Spleen (tissue), 11 donors: Measurements from ENCODE around the gene CRYGN. TPM values are rescaled to one million over a fixed set of nuclear protein-coding genes. Genes with fewer than 3 reads are reported as not detected.
A peak's percentile ranks its signal among the peaks of the same experiment; 100 is the strongest.

Experiments used
- DNase-seq: peaks from one replicate; pipeline ENCODE4 v3.0.0-alpha.2; 2020
- H3K27ac ChIP-seq, 8 donors: fragments of 200-600 bp; sonication (generic) in 7 of 8; 1 replicate in 4 of 8; 2 replicates in 4 of 8; pipeline versions ENCODE4 v1.5.0 to v1.8.0; 2016 to 2021; ENCODE audit warnings: inconsistent platforms in 4 of 8, mild to moderate bottlenecking in 4 of 8, moderate library complexity in 1 of 8
- H3K27me3 ChIP-seq, 7 donors: fragments of 200-600 bp; sonication (generic) in 6 of 7; replicated peaks in 1 of 7; 1 replicate in 4 of 7; 2 replicates in 3 of 7; pipeline versions ENCODE4 v1.5.0 to v1.8.0; 2016 to 2021; ENCODE audit warnings: inconsistent platforms in 3 of 7, mild to moderate bottlenecking in 1 of 7
- H3K36me3 ChIP-seq, 6 donors: fragments of 200-600 bp; sonication (generic) in 5 of 6; 1 replicate in 4 of 6; 2 replicates in 2 of 6; pipeline versions ENCODE4 v1.5.0 to v1.8.0; 2016 to 2021; ENCODE audit warnings: inconsistent platforms in 2 of 6
- H3K4me1 ChIP-seq, 6 donors: fragments of 200-600 bp; sonication (generic) in 5 of 6; 1 replicate in 3 of 6; 2 replicates in 3 of 6; pipeline versions ENCODE4 v1.5.0 to v1.8.0; 2016 to 2021; ENCODE audit warnings: inconsistent platforms in 3 of 6
- H3K4me3 ChIP-seq, 8 donors: fragments of 200-600 bp; sonication (generic) in 7 of 8; 1 replicate in 4 of 8; 2 replicates in 4 of 8; pipeline versions ENCODE4 v1.5.0 to v1.8.0; 2016 to 2021; ENCODE audit warnings: inconsistent platforms in 4 of 8, mild to moderate bottlenecking in 4 of 8, moderate library complexity in 2 of 8
- H3K9me3 ChIP-seq, 8 donors: fragments of 200-600 bp; sonication (generic) in 7 of 8; 1 replicate in 4 of 8; 2 replicates in 4 of 8; pipeline versions ENCODE4 v1.5.0 to v1.8.0; 2016 to 2021; ENCODE audit warnings: inconsistent platforms in 4 of 8
- POLR2A ChIP-seq, 3 donors: fragments of 450-650 bp; IDR thresholded peaks; one replicate each; pipeline ENCODE4 v1.5.1; 2017; ENCODE audit warnings: antibody characterized with exemption in 3 of 3, mild to moderate bottlenecking in 1 of 3
- POLR2AphosphoS5 ChIP-seq, 3 donors: sonication (generic); formaldehyde crosslinking; IDR thresholded peaks; one replicate each; pipeline ENCODE4 v1.5.1; 2017; ENCODE audit warnings: antibody characterized with exemption in 3 of 3
- WGBS, 5 donors: extraction: QIAGEN DNeasy Blood & Tissue Kit in 3 of 5; methylation state at CpG; one replicate each; pipeline versions ENCODE4 v1.1.5 to v1.1.7; 2013 to 2018; 5-methylcytosine and 5-hydroxymethylcytosine counted together
- intact Hi-C: fragments of 100-400 bp; cut with DNase I; formaldehyde crosslinking; loops from one replicate; pipeline ENCODE4 v1.15.0; 2023; ENCODE audit warnings: low total_unique reads
- polyA plus RNA-seq, 3 donors: library from polyadenylated mRNA; stranded (reverse); fragments of 200-250 nt; gene quantifications; one replicate each; pipeline ENCODE4 v1.2.1, GENCODE V29; 2013
- total RNA-seq, 7 donors: library from RNA; depleted of rRNA in 3 of 7; stranded (reverse); fragments of >200 nt in 3 of 7; fragmentation: NEBNext Ultra II Directional in 4 of 7; extraction: Animal tissue kit (Norgen Biotek cat#: 25700) in 4 of 7; gene quantifications; one replicate each; pipeline versions ENCODE4 v1.1.0 to v1.2.1, GENCODE V29; 2016 to 2021
- TF ChIP-seq, protein P1 (sequence below), 11 experiments: fragments of 200-600 bp in 7 of 11; fragments of 450-650 bp in 4 of 11; sonication (generic) in 4 of 11; IDR thresholded peaks in 8 of 11; conservative IDR thresholded peaks in 3 of 11; 1 replicate in 7 of 11; 2 replicates in 4 of 11; pipeline versions ENCODE4 v1.4.0 to v1.8.0; 2016 to 2021; ENCODE audit warnings: antibody characterized with exemption in 11 of 11, inconsistent platforms in 4 of 11, mild to moderate bottlenecking in 1 of 11
- donor health status: healthy with polysubstance abuse.
- donor health status: DM: no; HTN: no; CAD: no; lungs with moderate emphysema.
- donor health status: DM: no; HTN: no; CAD: no.
- donor health status: Bipolar disorder and iron deficiency.
- donor health status: healthy.
- donor health status: DM: no; HTN: no; CAD: no.
- donor health status: DM: yes; HTN: yes; CAD: no.

The CRYGN gene
- total and polyA plus RNA-seq, 10 donors = 0.17 to 2.5 (median 0.32) TPM; not detected in 1

GRCh38 chr7:151431281-151431767 lies 8.6 kb downstream of the CRYGN start:
- peaks cover 14 to 75% (median 42%) of the 10 kb centered on the region in 6 donors for H3K4me1 ChIP-seq
- no peaks in the 10 kb centered on the region for H3K36me3 ChIP-seq
- H3K4me3 ChIP-seq = no peak overlapping the region
- intact Hi-C loops = no loop called here
- no peaks in the 10 kb centered on the region for H3K9me3 ChIP-seq
- TF ChIP-seq POLR2AphosphoS5 (IDR thresholded peaks at IDR 0.05) = no peak
- TF ChIP-seq, protein P1, sequence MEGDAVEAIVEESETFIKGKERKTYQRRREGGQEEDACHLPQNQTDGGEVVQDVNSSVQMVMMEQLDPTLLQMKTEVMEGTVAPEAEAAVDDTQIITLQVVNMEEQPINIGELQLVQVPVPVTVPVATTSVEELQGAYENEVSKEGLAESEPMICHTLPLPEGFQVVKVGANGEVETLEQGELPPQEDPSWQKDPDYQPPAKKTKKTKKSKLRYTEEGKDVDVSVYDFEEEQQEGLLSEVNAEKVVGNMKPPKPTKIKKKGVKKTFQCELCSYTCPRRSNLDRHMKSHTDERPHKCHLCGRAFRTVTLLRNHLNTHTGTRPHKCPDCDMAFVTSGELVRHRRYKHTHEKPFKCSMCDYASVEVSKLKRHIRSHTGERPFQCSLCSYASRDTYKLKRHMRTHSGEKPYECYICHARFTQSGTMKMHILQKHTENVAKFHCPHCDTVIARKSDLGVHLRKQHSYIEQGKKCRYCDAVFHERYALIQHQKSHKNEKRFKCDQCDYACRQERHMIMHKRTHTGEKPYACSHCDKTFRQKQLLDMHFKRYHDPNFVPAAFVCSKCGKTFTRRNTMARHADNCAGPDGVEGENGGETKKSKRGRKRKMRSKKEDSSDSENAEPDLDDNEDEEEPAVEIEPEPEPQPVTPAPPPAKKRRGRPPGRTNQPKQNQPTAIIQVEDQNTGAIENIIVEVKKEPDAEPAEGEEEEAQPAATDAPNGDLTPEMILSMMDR (IDR thresholded peaks at IDR 0.05 in 8 of 11, conservative IDR thresholded peaks at IDR 0.05 in 3 of 11) = no peak
- no peak for TF ChIP-seq POLR2A (IDR thresholded peaks at IDR 0.05)
- H3K27ac ChIP-seq = peak overlapping the region in 4 of 8 donors; percentile 21 to 79 (median 70)
- 89 to 100% (median 92%) methylated on average over 4 to 13 of the region's 13 CpGs for WGBS, 5 donors
- peaks cover 0 to 10% (median 0%) of the 10 kb centered on the region in 7 donors for H3K27me3 ChIP-seq
- peak; percentile 50 for DNase-seq

DNA sequence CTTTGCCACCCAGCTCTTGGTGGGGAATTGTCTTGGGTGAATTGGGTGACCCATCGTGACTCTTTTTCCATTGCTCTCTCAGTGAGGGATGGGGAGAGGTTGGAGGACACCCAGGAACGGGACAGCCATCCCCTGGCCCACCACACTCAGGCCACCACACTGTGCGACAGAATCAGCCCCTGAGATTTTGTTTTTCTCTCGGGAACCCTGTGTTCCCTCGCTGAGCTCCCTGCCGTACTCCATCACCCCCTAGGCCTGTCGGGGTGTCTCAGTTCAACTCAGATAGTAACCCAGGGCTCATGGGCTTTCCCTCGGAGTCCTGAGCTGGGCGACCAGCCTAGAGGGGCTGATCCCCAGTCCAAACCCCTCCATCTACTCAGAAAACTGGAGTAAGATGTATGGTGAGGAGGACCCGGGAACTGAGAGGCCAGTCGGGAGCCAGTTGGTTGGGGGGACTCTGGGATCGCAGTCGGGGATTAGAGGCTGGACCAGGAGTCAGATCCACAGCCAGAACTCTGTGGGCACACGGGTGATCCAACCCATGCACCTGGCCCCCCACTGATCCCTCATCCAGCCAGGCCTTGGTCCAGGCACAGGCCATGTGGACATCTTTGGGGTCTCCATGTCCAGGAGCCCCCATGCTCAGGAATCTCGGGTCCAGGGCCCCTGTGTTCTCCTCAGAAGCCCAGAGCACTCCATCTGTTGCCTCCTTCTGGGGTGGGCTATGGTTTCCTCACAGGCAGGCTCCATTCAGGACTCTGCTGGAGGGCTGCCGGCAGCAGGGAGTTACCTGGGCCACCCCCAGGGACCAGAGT lies 9.3 kb downstream of the CRYGN start:
- intact Hi-C loops = no loop called here
- H3K9me3 ChIP-seq = no peaks in the 10 kb centered on the region
- DNase-seq = peak; percentile 52
- H3K36me3 ChIP-seq = no peaks in the 10 kb centered on the region
- H3K27ac ChIP-seq = peak overlapping the region in 6 of 8 donors; percentile 35 to 79 (median 66)
- 87 to 93% (median 89%) methylated on average over 15 to 16 of the region's 16 CpGs for WGBS, 5 donors
- TF ChIP-seq, protein P1 (IDR thresholded peaks at IDR 0.05 in 8 of 11, conservative IDR thresholded peaks at IDR 0.05 in 3 of 11) = no peak
- no peak for TF ChIP-seq POLR2A (IDR thresholded peaks at IDR 0.05)
- no peak for TF ChIP-seq POLR2AphosphoS5 (IDR thresholded peaks at IDR 0.05)
- H3K27me3 ChIP-seq = peaks cover 0 to 10% (median 0%) of the 10 kb centered on the region in 7 donors
- no peak overlapping the region for H3K4me3 ChIP-seq
- peaks cover 14 to 78% (median 42%) of the 10 kb centered on the region in 6 donors for H3K4me1 ChIP-seq

DNA sequence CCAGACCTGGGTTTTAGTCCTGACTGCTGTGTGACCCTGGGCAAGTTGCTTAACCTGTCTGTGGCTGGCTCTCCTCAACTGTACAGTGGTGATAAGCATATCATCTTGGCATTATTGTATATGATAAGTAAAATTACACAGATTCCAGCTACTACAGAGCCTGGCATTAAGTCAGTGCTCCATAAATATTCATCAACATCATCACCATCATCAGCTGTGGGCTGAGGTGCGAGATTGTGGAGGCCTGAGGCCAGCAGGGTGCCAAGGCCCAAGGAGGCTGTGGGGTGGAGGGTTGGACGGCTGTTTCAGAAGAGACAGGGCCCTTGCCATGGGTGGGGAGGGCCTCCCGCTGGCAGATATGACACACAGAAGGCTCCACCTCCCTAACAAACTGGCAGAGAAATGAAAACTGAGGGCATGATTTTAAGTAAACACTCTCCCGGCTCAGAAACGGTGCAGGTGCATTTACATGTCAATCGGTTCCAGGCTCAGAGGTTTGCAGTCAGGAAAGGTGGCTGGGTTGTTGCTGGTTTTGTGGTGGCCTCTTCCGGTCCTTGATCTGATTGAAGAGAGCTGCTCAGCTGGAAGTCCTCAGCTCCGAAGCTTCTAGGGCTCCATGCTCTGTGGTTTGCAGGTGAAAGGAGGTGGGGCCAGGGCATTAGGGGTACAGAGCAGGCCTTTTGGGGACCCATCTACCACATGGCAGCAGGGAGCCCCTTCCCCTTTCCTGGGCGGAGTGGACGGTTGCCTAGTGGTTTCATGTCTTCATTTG lies 10.2 kb downstream of the CRYGN start:
- no peaks in the 10 kb centered on the region for H3K36me3 ChIP-seq
- 18 to 35% (median 22%) methylated on average over 8 to 10 of the region's 10 CpGs for WGBS, 5 donors
- intact Hi-C loops = no loop called here
- H3K27ac ChIP-seq = peak overlapping the region in 7 of 8 donors; percentile 11 to 79 (median 65)
- no peak overlapping the region for H3K4me3 ChIP-seq
- TF ChIP-seq POLR2A (IDR thresholded peaks at IDR 0.05) = no peak
- peak in 1 of 3 donors; percentile 8 for TF ChIP-seq POLR2AphosphoS5 (IDR thresholded peaks at IDR 0.05)
- DNase-seq = peak; percentile 74
- peaks cover 14 to 78% (median 42%) of the 10 kb centered on the region in 6 donors for H3K4me1 ChIP-seq
- H3K27me3 ChIP-seq = peaks cover 0 to 10% (median 0%) of the 10 kb centered on the region in 7 donors
- no peaks in the 10 kb centered on the region for H3K9me3 ChIP-seq

GRCh38 chr7:151429237-151429559 lies 10.7 kb downstream of the CRYGN start:
- DNase-seq = peak; percentile 39
- TF ChIP-seq, protein P1 (IDR thresholded peaks at IDR 0.05 in 8 of 11, conservative IDR thresholded peaks at IDR 0.05 in 3 of 11) = no peak
- no peak for TF ChIP-seq POLR2A (IDR thresholded peaks at IDR 0.05)
- TF ChIP-seq POLR2AphosphoS5 (IDR thresholded peaks at IDR 0.05) = no peak
- intact Hi-C loops = no loop called here
- Histone ChIP-seq H3K27ac (peak overlapping the region in 7 of 8 donors; percentile 11 to 79 (median 65)), H3K4me3 (no peak overlapping the region), H3K27me3 (peaks cover 0 to 10% (median 0%) of the 10 kb centered on the region in 7 donors), H3K36me3 (no peaks in the 10 kb centered on the region), H3K4me1 (peaks cover 14 to 78% (median 42%) of the 10 kb centered on the region in 6 donors), H3K9me3 (no peaks in the 10 kb centered on the region)
- WGBS, 5 donors = 75 to 90% (median 85%) methylated on average over 5 of the region's 5 CpGs
